Endometrium (tissue), 2 donors: ENCODE results near the gene PDIA4.
"Not testable (repeated sequence)": the region's sequence is repeated elsewhere in the genome, so short reads cannot be mapped to it uniquely, and the experiment has no call there.

ENCODE experiments used
- FAIRE-seq: peaks from 2 replicates; lab custom pipeline; 2012; peaks lifted over from hg19 to GRCh38; lab: Jason Lieb, UNC
- donor health status: control.
- donor health status: control.

The PDIA4 gene

GRCh38 chr7:149036676-149037075 is 8.4 kb upstream of the PDIA4 start:
- no peak for FAIRE-seq

- no peak for FAIRE-seq
Measured at GRCh38 chr7:149031353-149031910, 3.1 kb upstream of the PDIA4 start.

- not testable (repeated sequence) for FAIRE-seq
Measured at GRCh38 chr7:149030439-149030838, 2.1 kb upstream of the PDIA4 start.

- no peak for FAIRE-seq
Measured at GRCh38 chr7:149027611-149028345, 527 bp downstream of the PDIA4 start.

GRCh38 chr7:149027055-149027454 is 1.2 kb downstream of the PDIA4 start:
- no peak for FAIRE-seq

GRCh38 chr7:149023662-149024061 is 4.6 kb downstream of the PDIA4 start:
- no peak for FAIRE-seq

DNA sequence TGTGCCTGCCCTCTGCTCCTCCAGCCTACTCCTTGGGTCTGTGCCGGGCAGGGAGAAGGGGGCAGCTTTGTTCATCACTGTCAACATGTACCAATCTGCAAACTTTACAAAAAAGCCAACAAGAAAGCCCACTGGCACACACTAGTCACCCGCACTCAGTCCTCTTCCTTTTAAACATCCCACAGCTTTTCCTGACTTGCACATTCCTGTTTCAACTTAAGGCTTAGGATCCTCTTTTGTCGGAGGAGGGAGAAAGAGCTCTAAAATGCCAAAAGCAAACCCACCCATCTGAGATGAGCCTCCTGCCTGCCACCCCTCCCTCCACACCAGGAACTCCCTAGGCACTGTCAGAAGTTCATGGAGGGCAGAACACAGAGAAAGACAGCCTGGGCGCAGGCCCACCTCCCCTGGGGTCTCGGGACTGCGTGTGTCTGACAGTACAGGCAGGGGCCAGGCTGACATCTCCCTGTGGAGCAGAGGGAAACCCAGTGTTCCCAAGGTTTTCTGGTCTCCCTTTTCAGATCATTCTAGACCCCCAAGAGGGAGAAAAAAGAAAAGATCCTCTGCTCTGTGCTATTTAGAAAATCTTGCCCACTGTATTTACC is 5.4 kb downstream of the PDIA4 start:
- no peak for FAIRE-seq

DNA sequence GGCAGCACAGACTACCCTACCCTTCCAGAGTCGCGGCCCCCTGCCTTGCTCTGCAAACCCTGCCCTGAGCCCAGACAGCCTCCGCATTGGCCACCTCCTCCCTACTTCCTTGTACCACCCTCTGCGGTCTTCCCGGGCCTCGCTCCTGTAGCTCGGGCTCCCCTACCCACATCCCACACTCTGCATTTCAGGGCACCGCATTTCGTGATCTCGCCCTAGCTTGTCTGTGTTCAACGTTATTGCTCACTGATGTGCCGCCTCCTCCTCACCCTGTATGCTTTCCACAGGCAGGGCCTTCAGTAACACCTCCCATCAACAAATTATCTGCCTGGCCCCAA is 6.6 kb downstream of the PDIA4 start:
- no peak for FAIRE-seq

DNA sequence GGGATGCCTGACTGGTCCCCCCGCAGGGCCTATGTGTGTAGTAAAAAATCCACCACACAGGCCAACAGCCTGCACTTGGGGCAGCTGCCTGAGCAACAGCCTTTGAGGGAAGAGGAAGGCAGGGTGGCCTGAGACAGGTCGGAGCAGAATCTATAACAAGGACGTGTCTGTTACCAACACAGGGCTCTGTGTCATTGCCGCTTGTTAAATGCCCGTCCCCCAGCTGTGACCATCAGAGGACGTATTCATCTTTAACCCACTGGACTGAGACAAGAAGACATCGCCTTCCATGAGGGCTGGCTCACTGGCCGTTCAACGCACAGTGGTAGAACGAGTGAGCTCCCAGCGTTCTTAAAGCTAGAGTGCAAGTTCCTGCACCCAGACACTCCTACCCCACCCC is 7.8 kb downstream of the PDIA4 start:
- no peak for FAIRE-seq

- no peak for FAIRE-seq
Measured at GRCh38 chr7:149016876-149017275, 11.4 kb downstream of the PDIA4 start.

- no peak for FAIRE-seq
Measured at GRCh38 chr7:149014309-149014708, 14.0 kb downstream of the PDIA4 start.

DNA sequence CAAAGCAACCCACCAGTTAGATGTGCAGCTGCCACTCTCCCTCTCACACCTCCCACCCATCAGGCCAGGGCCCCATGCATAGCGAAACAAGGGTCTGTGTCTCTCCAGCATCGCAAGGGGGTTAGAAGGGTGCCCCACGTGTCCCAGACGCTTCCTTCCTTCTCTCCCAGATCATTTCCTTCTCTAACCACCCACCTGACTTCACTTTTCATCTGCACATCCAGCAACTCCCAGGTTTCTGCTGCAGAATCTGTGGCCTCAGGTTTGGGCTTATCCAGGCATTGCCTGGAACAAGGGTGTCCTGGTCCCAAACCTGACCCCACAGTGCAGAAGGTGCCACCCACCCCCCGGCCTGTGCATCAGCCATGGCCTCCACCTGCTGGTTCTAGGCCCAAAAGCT is 14.4 kb downstream of the PDIA4 start:
- FAIRE-seq, result no peak

GRCh38 chr7:149012730-149013129 is 15.6 kb downstream of the PDIA4 start:
- FAIRE-seq, result not testable (repeated sequence)

GRCh38 chr7:149011491-149011890 is 16.8 kb downstream of the PDIA4 start:
- no peak for FAIRE-seq

- FAIRE-seq, result no peak
Measured at GRCh38 chr7:149010451-149010850, 17.9 kb downstream of the PDIA4 start.

GRCh38 chr7:149009527-149009926 is 18.8 kb downstream of the PDIA4 start:
- FAIRE-seq, result no peak

GRCh38 chr7:149007611-149008010 is 20.7 kb downstream of the PDIA4 start:
- no peak for FAIRE-seq

GRCh38 chr7:149007146-149007545 is 21.2 kb downstream of the PDIA4 start:
- FAIRE-seq, result no peak

DNA sequence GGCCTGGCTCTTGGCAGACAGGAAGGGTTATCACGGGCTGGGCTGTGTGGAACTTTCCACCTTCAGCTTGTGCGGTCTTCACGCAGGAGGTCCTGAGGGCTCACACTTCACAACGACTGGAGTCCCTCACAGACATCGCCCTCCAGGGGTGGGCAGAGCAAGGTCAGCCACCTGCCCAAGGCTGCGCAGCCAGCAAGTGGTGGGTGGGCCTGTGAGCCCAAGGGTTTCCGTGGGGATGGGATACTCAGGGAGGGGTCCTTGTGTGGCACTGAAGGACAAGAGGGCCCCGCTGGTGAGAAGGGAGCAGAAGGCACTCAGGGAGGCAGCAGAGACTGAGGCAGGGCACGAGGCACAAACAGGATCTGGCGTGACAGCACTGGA is 22.0 kb downstream of the PDIA4 start:
- no peak for FAIRE-seq

GRCh38 chr7:149005427-149006344 is 22.6 kb downstream of the PDIA4 start:
- FAIRE-seq, result no peak

DNA sequence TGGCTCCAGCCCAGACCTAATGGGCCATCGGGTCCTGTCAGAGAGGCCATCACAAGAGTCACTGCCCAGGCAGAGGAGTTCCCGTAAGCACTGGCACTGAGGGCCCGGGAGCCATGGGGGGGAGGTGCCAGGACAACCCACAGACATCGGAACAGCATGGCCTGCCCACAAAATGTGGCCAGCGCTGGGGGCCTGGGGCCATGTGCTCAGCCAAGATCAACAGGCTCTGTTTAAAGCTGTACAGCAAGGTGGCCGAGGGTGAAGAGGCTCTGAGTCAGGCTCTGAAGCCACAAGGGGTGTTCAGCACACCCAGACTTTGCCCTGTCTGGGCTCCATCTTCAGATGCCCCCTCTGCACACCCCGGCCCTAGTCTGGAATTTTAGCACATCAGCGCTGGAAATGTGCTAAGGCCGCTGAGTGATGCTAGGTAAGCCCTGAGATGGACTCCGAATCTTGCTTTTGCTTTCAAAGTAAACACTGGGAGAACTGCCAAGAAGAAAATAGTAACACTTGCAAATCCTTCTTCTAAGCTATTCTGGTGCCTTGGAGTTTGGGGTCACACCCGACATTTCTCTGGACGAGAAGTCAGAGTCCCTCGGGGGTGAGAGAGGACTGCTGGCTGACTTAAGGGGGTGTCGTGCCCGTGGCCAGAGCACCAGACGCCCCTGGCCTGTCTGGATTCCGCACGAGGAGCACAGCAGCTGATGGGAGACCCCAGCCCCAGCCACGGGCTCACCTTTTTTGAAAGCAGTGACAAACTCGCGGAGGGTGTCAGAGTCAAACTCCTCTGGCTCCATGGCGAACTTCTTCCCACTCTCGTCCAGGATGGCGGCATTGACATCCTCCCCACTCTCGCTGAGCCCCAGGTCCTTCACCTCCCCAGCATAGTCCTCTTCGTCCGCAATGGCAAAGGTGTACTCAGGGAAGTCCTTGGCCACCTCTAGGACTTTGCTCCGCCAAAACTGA is 23.6 kb downstream of the PDIA4 start:
- no peak for FAIRE-seq
